CD4-positive, alpha-beta T cell treated with Interleukin-1 beta for 1 hour (primary cell): Measurements from ENCODE around the gene CEP44.
"Not testable (repeated sequence)": the region's sequence is repeated elsewhere in the genome, so short reads cannot be mapped to it uniquely, and the experiment has no call there.

Source experiments
- DNase-seq, 2 donors: peaks; one replicate each; pipeline ENCODE4 v3.0.0-alpha.2; 2020 to 2022

CEP44 gene

GRCh38 chr4:174283507-174284471, at the start of gene CEP44, which contains the start of gene FBXO8:
CEP44 (plus strand) TSS chr4:174283911; CDS start chr4:174299122, 15,211 bp downstream.
FBXO8 (minus strand) TSS chr4:174283667; CDS start chr4:174263092, 20,575 bp downstream.
- DNase-seq: peak; percentile 74 to 76

- DNase-seq: no peak
Observed at GRCh38 chr4:174236359-174236758, 47.4 kb upstream of the CEP44 start.

GRCh38 chr4:174241162-174241561, 42.5 kb upstream of the CEP44 start:
- no peak for DNase-seq

GRCh38 chr4:174244441-174244840, 39.3 kb upstream of the CEP44 start:
- no peak for DNase-seq

- DNase-seq: no peak
Observed at GRCh38 chr4:174245714-174246113, 38.0 kb upstream of the CEP44 start.

- DNase-seq: no peak
Observed at GRCh38 chr4:174248407-174248806, 35.3 kb upstream of the CEP44 start.

GRCh38 chr4:174252412-174252811, 31.3 kb upstream of the CEP44 start:
- DNase-seq: no peak

- no peak for DNase-seq
Observed at GRCh38 chr4:174254613-174255012, 29.1 kb upstream of the CEP44 start.

GRCh38 chr4:174255374-174255773, 28.3 kb upstream of the CEP44 start:
- no peak for DNase-seq

GRCh38 chr4:174255786-174256185, 27.9 kb upstream of the CEP44 start:
- no peak for DNase-seq

GRCh38 chr4:174256277-174256713, 27.4 kb upstream of the CEP44 start:
- DNase-seq: no peak

- DNase-seq: no peak
Observed at GRCh38 chr4:174259580-174259979, 24.1 kb upstream of the CEP44 start.

GRCh38 chr4:174260099-174260498, 23.6 kb upstream of the CEP44 start:
- no peak for DNase-seq

GRCh38 chr4:174261432-174261831, 22.3 kb upstream of the CEP44 start:
- not testable (repeated sequence) for DNase-seq

GRCh38 chr4:174262624-174263444, 20.9 kb upstream of the CEP44 start:
- DNase-seq: no peak

- no peak for DNase-seq
Observed at GRCh38 chr4:174263445-174263736, 20.3 kb upstream of the CEP44 start.

- no peak for DNase-seq
Observed at GRCh38 chr4:174265916-174266315, 17.8 kb upstream of the CEP44 start.

GRCh38 chr4:174266416-174266815, 17.3 kb upstream of the CEP44 start:
- DNase-seq: no peak

- no peak for DNase-seq
Observed at GRCh38 chr4:174273930-174274329, 9.8 kb upstream of the CEP44 start.

GRCh38 chr4:174274436-174274835, 9.3 kb upstream of the CEP44 start:
- no peak for DNase-seq

- DNase-seq: no peak
Observed at GRCh38 chr4:174275101-174275500, 8.6 kb upstream of the CEP44 start.

GRCh38 chr4:174277433-174277832, 6.3 kb upstream of the CEP44 start:
- DNase-seq: no peak

GRCh38 chr4:174278467-174278866, 5.2 kb upstream of the CEP44 start:
- no peak for DNase-seq
